GM19438 (cell line): ENCODE data around the gene SLC23A3.
"Not testable (repeated sequence)": the region's sequence is repeated elsewhere in the genome, so short reads cannot be mapped to it uniquely, and the experiment has no call there.

Experiments used
- ATAC-seq: cut with Tn5 transposase; IDR thresholded peaks from one replicate; pipeline ENCODE4 v1.9.1; 2021; ENCODE audit warnings: low read depth; ENCODE audit not compliant: unreplicated experiment

Gene SLC23A3

DNA sequence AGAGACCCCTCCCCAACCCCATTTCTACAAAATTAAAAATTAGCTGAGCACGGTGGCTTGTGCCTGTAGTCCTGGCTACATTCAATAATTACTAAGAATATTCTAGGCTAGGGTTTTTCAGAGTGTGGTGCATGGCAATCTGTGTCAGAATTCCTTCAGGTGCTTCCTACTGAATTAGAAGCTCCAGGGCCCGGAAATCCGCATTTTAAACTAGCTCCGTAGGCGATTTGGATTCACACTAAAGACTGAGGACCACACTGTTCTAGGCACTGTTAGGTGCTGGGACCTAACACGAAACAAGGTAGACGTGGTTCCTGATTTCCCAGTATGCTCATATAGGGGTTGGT lies 36.1 kb upstream of the SLC23A3 start:
- no peak for ATAC-seq

DNA sequence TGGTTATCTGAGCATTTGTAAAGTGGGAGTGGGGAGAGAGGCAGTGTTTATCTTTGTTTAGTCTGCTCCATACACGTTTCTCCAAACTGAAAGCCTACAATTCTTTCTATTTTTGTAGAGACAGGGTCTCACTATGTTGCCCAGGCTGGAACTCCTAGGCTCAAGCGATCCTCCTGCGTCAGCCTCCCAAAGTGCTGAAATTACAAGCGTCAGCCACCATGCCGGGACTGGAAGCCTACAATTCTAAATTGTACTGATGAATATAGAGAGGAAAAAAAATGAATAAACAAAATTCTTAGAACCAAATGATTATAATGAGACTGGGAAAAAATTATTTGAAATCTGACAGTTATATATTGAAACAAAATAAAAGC lies 35.3 kb upstream of the SLC23A3 start:
- ATAC-seq, result no peak

DNA sequence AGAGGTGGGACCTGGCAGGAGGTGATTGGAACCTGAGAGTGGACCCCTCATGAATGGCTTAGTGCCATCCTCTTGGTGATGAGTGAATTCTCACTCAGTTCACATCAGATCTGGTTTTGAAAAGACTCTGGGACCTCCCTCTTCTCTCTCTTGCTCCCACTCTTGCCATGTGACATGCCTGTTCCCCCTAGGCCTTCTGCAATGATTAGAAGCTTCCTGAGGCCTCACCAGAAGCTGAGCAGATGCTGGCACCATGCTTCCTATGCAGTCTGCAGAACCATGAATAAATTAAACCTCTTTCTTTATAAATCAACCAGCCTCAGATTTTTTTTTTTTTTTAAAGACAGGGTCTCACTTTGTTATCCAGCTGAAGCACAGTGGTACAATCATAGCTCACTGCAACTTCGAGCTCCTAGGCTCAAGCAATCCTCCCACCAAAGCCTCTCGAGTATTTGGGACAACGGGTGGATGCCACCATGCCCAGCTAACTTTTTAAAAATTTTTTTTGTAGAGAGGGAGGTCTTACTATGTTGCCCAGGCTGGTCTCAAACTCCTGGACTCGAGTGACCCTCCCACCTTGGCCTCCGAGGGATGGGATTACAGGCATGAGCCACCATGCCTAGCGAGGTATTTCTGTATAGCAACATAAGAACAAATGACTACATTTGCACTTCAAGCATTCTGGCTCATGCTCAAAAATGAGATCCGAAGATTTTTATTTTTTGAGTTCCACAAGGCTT lies 34.8 kb upstream of the SLC23A3 start:
- no peak for ATAC-seq

DNA sequence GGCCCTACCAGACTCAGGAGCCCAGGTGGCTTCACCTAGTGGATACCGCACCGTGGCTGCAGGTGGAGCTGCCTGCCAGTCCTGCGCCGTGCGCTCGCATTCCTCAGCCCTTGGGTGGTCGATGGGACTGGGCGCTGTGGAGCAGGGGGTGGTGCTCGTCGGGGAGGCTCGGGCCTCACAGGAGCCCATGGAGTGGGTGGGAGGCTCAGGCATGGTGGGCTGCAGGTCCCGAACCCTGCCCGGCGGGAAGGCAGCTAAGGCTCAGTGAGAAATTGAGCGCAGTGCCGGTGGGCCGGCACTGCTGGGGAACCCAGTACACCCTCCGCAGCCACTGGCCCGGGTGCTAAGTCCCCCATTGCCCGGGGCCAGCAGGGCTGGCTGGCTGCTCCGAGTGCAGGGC lies 31.5 kb upstream of the SLC23A3 start:
- ATAC-seq, result not testable (repeated sequence)

DNA sequence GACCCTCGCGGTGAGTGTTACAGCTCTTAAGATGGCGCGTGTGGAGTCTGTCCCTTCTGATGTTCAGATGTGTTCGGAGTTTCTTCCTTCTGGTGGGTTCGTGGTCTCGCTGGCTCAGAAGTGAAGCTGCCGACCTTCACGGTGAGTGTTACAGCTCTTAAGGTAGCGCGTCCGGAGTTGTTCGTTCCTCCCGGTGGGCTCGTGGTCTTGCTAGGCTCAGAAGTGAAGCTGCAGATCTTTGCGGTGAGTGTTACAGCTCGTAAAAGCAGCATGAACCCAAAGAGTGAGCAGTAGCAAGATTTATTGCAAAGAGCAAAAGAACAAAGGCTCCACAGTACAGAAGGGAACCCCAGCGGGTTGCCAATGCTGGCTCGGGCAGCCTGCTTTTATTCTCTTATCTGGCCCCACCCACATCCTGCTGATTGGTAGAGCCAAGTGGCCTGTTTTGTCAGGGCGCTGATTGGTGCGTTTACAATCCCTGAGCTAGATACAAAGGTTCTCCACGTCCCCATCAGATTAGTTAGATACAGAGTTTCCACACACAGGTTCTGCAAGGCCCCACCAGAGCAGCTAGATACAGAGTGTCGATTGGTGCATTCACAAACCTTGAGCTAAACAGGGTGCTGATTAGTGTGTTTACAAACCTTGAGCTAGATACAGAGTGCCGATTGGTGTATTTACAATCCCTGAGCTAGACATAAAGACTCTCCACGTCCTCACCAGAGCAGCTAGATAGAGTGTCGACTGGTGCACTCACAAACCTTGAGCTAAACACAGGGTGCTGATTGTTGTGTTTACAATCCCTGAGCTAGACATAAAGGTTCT lies 30.9 kb upstream of the SLC23A3 start:
- ATAC-seq, result not testable (repeated sequence)

DNA sequence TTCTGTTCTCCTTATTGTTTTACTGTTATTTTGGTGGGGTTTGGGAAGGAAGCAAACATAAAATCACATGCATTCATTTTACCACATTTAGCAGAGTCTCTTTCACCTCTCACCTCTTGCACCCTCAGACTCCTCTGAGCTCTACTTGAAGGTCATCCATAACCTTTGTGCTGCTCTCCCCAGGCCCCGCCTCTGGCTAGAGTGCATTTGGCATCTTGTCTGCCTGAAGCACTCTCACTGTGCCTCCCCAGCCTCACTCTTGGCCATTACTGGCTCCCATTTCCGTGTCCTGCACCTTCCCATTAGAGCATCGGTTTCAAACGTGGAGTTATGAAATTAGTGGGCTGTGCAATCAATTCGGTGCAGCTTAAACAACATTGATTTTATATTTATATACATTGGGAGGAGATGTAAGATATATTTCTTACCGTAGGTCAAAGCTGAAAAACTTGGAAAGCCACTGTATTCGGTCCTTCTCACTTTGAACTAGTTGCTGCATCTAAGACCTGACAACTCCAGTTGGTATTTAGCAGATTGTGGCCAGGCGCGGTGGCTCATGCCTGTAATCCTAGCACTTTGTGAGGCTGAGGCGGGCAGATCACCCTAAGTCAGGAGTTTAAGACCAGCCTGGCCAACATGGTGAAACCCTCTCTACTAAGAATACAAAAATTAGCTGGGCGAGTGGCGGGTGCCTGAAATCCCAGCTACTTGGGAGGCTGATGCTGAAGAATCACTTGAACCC lies 29.8 kb upstream of the SLC23A3 start:
- no peak for ATAC-seq

DNA sequence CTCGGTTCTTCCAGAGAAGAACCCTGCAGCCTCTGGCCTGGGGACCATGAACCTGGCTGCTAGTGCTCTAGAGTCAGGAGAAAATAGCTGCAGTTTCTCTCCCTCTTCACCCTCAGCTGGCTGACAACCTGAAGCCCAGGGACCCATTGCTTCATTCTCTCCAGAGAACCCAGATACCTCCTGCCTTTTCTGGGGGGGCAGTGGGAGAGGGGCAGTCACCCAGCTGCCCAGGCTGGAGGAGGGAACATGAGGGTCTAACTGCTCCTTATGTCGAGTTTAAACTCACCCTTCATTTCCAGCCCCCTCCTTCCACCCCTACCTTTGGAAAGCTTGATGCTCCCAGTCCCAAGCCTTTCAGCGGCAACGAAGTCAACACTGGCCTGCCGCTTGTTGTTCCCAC lies 29.1 kb upstream of the SLC23A3 start:
- no peak for ATAC-seq

DNA sequence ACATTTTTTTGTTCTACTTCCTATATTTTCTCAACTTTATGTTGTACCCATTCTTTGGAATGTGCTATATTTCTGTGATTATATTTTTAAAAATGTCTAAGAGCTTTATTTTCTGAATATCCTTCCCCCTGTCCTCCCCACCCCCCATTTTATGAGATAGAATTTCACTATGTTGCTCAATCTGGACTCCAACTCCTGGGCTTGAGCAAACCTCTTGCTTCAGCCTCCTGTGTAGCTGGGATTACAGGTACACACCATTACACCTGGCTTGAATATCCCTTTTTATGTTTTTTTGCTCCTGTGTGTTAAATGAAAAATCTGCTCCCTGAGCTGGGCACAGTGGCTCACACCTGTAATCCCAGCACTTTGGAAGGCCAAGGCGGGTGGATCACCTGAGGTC lies 27.6 kb upstream of the SLC23A3 start:
- ATAC-seq, result no peak

DNA sequence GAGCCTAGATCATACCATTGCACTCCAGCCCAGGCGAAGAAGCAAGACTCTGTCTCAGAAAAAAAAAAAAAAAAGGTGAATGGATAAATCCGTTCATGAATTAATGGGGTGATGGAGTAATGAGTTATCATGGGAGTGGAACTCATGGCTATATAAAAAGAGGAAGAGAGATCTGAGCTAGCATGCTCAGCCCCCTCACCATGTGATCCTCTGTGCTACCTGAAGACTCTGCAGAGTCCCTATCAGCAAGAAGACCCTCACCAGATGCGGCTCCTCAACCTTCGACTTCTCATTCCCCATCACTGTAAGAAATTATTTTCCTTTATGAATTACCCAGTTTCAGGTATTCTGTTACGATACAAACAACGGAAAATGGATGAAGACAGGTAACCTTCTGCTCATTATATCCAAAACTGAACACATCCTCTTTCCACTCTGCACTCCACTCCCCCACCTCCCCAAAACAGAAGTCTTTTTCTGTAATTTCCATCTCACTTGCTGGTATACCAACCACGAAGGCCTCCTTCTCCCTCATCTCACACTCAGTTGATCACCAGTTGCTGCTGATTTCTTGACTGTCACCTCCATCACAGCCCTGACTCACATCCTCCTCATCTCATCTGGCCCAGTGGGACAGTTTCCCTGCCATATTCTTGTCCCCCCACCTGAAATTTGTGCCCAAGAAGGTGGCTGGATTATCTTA lies 17.1 kb upstream of the SLC23A3 start:
- ATAC-seq, result no peak

DNA sequence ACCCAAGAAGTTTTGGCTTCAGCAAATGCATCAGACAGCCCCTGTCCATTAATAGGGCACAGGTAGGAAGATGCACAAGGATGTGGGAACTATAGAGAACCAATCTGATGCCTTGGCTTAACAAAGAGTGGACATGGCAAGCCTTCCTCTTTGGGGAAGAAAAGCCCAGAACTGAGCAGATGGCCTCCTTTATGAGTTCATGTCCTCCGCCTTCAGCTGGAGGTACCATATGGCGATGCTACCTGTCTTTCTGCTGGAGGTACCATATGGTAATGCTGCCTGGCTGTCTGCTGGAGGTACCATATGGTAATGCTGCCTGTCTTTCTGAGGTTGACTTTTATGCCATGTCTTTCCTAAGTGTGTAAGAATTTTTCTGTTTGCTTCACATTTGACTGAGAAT lies 14.3 kb upstream of the SLC23A3 start:
- ATAC-seq, result no peak

DNA sequence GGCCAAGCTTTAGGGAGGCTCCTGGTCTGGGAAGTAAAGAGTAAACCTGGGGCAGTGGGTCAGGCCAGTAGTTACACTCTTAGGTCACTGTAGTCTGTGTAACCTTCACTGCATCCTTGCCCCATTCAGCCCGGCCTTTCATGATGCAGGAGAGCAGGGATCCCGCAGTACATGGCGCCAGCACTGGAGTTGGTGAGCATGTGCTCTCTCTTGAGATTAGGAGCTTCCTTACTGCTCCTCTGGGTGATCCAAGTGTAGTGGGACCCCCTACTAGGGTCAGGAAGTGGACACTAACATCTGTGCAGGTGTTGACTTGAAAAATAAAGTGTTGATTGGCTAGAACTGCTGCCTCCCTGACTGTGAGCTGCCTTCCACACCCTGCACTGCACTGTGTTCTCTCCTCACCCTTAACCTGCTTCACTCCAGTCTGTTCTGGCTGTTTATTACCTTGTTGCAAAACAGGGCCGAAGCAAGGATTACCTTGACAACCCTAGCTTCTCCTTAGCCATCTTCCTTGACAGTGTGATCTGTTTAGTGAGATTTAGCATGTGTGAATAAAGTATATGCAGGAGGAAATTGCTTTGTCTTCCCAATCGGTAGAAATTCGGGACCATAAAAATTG lies 13.4 kb upstream of the SLC23A3 start:
- no peak for ATAC-seq

DNA sequence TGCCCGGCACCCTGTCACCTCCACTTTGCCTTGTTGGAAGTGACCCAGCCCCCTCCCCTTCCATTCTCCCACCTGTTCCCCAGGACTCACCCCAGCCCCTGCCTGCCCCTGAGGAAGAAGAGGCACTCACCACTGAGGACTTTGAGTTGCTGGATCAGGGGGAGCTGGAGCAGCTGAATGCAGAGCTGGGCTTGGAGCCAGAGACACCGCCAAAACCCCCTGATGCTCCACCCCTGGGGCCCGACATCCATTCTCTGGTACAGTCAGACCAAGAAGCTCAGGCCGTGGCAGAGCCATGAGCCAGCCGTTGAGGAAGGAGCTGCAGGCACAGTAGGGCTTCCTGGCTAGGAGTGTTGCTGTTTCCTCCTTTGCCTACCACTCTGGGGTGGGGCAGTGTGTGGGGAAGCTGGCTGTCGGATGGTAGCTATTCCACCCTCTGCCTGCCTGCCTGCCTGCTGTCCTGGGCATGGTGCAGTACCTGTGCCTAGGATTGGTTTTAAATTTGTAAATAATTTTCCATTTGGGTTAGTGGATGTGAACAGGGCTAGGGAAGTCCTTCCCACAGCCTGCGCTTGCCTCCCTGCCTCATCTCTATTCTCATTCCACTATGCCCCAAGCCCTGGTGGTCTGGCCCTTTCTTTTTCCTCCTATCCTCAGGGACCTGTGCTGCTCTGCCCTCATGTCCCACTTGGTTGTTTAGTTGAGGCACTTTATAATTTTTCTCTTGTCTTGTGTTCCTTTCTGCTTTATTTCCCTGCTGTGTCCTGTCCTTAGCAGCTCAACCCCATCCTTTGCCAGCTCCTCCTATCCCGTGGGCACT lies 12.7 kb upstream of the SLC23A3 start:
- no peak for ATAC-seq

DNA sequence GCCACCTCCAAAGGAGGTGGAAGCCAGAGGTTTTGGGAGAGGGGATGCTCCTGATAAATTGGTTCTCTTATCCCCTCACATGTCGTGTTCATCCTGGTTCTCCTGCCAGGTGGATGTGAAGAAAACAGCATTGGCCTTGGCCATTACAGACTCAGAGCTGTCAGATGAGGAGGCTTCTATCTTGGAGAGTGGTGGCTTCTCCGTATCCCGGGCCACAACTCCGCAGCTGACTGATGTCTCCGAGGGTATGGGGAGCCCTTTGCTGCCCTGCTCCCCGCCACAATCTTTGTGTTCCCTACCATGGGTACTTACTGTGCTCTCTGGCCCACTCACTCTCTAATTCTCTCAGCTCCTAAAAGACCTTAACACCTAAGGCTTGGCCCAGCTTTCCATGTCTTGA lies 11.7 kb upstream of the SLC23A3 start:
- ATAC-seq, result no peak

DNA sequence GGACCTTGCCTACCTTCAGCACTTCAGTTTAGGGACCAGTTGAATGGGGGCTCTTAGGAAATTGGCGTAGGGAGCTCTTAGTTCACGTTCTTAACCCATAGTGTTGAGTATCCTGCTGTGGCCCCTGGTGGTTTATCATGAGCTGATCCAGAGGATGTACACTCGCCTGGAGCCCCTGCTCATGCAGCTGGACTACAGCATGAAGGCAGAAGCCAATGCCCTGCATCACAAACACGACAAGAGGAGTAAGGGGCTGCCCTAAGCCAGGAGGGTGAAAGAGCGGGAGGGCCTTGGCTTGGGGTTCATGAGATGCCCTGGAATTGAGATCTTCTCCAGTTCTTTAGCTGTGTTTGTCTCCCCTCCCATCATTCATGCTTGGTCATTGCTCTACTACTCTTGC lies 11.1 kb upstream of the SLC23A3 start:
- no peak for ATAC-seq

DNA sequence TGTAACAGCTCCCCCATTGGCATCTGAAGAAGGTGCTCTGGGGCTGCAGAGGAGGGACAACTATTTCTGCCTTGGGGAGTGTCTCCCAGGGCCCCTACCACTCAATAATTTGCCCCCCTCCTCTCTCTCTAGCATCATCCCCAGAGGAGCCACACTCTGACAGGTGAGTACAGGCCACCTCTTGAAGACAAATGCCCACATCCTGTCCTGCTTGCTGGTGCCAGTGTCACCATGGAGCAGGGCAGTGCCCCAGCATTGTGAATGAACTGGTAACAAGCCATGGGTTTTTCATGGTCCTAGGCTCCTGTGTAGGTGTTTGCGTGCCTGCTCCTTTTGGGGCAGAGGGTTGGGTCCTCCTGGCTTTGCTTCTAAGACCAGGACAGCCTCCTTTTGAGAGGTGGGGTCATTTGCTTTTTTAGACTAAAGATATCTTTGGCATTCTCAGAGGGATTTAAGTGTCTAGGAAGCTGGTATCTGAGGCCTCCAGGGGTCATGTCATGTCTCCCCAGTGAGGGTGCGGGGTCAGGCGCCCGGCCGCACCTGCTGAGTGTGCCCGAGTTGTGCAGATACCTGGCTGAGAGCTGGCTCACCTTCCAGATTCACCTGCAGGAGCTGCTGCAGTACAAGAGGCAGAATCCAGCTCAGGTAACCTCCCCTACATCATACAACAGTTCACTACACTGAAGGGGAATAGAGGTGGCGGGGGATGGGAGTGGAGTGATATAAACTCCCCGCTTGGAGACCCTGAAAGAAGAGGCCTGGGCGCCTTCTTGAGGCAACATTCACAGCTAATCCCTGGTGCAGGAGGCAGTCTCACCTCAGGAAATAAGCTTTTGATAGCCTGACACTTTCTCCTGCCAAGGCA lies 10.0 kb upstream of the SLC23A3 start:
- no peak for ATAC-seq

DNA sequence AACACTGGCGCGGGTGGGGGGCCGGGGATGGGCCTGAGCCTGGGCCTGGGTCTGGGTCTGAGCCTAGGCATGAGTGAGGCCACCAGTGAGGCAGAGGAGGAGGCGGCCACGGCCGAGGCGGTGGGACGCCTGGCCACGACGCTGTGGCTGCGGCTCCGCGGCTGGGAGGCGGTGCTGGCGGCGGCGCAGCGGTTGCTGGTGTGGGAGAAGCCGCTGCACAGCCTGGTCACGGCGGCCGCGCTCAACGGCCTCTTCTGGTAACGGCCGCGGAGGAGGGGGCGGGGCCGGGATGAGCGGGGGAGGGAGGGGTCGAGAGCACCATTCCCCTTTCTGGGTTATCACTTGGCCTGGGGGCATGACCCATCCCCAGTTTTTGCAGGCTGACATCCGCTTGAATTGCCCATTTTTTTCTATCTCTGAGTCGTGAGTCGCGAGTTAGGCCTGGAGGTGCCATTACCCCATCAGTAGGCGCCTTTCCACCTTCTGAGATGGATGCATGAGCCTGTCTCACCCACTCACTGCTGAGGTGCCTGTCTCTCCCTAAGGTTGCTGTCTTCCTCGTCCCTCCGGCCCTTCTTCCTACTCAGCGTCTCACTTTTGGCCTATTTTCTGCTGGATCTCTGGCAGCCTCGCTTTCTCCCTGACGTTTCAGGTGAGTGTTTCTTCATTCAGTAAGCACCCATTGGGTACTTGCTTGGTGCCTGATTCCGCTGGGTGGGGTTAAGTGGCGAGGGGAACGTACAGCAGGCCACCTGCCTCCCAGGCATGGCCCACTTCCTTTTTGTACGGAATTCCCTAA lies 8.7 kb upstream of the SLC23A3 start:
- peak; percentile 16 for ATAC-seq

DNA sequence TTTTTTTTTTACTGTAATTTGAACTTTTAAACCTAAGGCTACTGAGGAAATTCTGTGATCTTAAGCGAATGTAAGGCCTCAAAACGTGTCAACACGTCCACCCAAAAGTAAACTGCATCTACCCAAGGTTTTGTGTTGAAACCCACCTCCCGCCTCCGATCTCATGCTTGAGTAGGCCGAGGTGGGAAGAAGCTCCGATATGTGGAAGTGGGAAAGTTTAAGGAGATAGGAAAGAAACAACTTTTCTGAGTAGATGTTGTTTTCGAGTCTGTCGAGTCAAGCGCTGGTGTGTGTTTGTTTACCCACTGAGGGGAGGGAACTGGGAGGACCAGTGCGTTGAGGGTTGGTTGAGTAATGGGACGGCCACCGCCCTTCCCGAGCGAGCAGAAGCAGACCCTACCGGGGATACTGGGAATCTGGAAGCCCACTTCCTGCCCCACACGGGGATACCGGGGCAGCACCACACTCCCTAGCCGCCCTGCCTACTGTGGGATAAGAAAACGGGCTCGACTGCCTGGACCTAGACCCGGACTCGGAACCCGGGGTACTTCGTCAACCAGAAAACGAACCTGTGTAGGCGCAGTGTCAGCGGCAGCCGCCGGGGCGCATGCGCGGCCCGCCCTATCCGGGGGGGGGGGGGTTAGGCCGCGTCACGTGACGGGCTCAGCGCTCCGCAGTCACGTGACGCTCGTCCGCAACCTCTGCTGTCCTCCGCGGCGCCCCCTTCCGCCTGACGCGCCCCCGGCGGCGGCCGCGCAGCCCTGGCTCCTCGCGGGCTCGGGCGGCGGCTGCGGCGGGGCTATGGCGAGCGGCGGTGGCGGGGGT lies 7.9 kb upstream of the SLC23A3 start, which contains the start of gene RETREG2:
Gene RETREG2, plus strand, starts transcription at position 724 of the 825 bp plus-strand sequence. Its CDS starts 78 bp downstream, at position 802.
- ATAC-seq, result peak; percentile 44
